Measurements from ENCODE around the gene GGTLC2.

Gene GGTLC2

GRCh38 chr22:22680396-22680795 lies 36.0 kb downstream of the GGTLC2 start:
- no peak for TF ChIP-seq CTCF (conservative IDR thresholded peaks at IDR 0.05; ENCODE audit: low read depth)
- DNase-seq (ENCODE audit: low spot score) = no peak
- ChIA-PET POLR2A (ENCODE audit: low non-redundant PET) (no interaction called here), CTCF (no interaction called here)
- H3K27ac ChIP-seq = no peak overlapping the region

GRCh38 chr22:22681221-22681739 lies 36.9 kb downstream of the GGTLC2 start:
- CTCF ChIA-PET = no interaction called here
- DNase-seq (ENCODE audit: low spot score) = no peak
- no peak overlapping the region for H3K27ac ChIP-seq
- no peak for TF ChIP-seq CTCF (conservative IDR thresholded peaks at IDR 0.05; ENCODE audit: low read depth)
- POLR2A ChIA-PET (ENCODE audit: low non-redundant PET) = no interaction called here

GRCh38 chr22:22682196-22682595 lies 37.8 kb downstream of the GGTLC2 start:
- ChIA-PET POLR2A (ENCODE audit: low non-redundant PET) (no interaction called here), CTCF (no interaction called here)
- DNase-seq (ENCODE audit: low spot score) = no peak
- TF ChIP-seq CTCF (conservative IDR thresholded peaks at IDR 0.05; ENCODE audit: low read depth) = no peak
- H3K27ac ChIP-seq = no peak overlapping the region

- CTCF ChIA-PET = no interaction called here
- no peak for TF ChIP-seq CTCF (conservative IDR thresholded peaks at IDR 0.05; ENCODE audit: low read depth)
- no peak overlapping the region for H3K27ac ChIP-seq
- POLR2A ChIA-PET (ENCODE audit: low non-redundant PET) = no interaction called here
- no peak for DNase-seq (ENCODE audit: low spot score)
These were observed 38.6 kb downstream of the GGTLC2 start for GRCh38 chr22:22682807-22683667.

GRCh38 chr22:22683668-22684361 lies 39.4 kb downstream of the GGTLC2 start:
- no peak for TF ChIP-seq CTCF (conservative IDR thresholded peaks at IDR 0.05; ENCODE audit: low read depth)
- CTCF ChIA-PET = no interaction called here
- POLR2A ChIA-PET (ENCODE audit: low non-redundant PET) = no interaction called here
- DNase-seq (ENCODE audit: low spot score) = no peak
- no peak overlapping the region for H3K27ac ChIP-seq

- TF ChIP-seq CTCF (conservative IDR thresholded peaks at IDR 0.05; ENCODE audit: low read depth) = no peak
- no peak overlapping the region for H3K27ac ChIP-seq
- POLR2A ChIA-PET (ENCODE audit: low non-redundant PET) = no interaction called here
- DNase-seq (ENCODE audit: low spot score) = no peak
- CTCF ChIA-PET = interaction anchor here (0.5 to 1.0 kb wide), 5 partner anchors 18 to 893 kb away, joined by 3 read pairs; no protein-coding TSS in a partner anchor
These were observed 40.5 kb downstream of the GGTLC2 start for GRCh38 chr22:22684580-22685561.

Measured in RWPE1 (cell line).